GM23248 (cell line): Measurements from ENCODE around the gene TBX2.

ENCODE experiments used
- EZH2 ChIP-seq: fragments of 200-600 bp; sonication (generic); IDR thresholded peaks from 2 replicates; pipeline ENCODE4 v1.6.1; 2018; ENCODE audit warnings: antibody characterized with exemption, mild to moderate bottlenecking; ENCODE audit not compliant: insufficient read depth, poor library complexity, severe bottlenecking
- EZH2phosphoT487 ChIP-seq: fragments of 200-600 bp; sonication (generic); IDR thresholded peaks from 2 replicates; pipeline ENCODE4 v1.6.1; 2018; ENCODE audit warnings: antibody characterized with exemption, moderate library complexity, mild to moderate bottlenecking, low read depth; ENCODE audit not compliant: insufficient read depth

- no peak for TF ChIP-seq EZH2phosphoT487
- TF ChIP-seq EZH2 = no peak
Observed at GRCh38 chr17:61426482-61427304, 27.1 kb downstream of the TBX2 start.
